ENCODE data around the gene LRRFIP1. TPM values are rescaled to one million over a fixed set of nuclear protein-coding genes. Genes with fewer than 3 reads are reported as not detected.
A peak's percentile ranks its signal among the peaks of the same experiment; 100 is the strongest.

The LRRFIP1 gene
- total and polyA plus RNA-seq, 9 donors: 27.4 to 71.1 (median 56.1) TPM

- DNase-seq: peak in 1 of 5 donors; percentile 52
- no peaks in the 10 kb centered on the region for H3K27me3 ChIP-seq
- H3K9me3 ChIP-seq: no peaks in the 10 kb centered on the region
- peak overlapping the region; percentile 83 for H3K4me3 ChIP-seq
- intact Hi-C loops (cut with DNase I): no loop called here
- WGBS, 3 donors: 18 to 49% (median 35%) methylated on average over 35 to 78 of the region's 78 CpGs
- peaks cover 5% of the 10 kb centered on the region for H3K4me1 ChIP-seq (ENCODE audit: insufficient read depth)
- TF ChIP-seq, protein P1, sequence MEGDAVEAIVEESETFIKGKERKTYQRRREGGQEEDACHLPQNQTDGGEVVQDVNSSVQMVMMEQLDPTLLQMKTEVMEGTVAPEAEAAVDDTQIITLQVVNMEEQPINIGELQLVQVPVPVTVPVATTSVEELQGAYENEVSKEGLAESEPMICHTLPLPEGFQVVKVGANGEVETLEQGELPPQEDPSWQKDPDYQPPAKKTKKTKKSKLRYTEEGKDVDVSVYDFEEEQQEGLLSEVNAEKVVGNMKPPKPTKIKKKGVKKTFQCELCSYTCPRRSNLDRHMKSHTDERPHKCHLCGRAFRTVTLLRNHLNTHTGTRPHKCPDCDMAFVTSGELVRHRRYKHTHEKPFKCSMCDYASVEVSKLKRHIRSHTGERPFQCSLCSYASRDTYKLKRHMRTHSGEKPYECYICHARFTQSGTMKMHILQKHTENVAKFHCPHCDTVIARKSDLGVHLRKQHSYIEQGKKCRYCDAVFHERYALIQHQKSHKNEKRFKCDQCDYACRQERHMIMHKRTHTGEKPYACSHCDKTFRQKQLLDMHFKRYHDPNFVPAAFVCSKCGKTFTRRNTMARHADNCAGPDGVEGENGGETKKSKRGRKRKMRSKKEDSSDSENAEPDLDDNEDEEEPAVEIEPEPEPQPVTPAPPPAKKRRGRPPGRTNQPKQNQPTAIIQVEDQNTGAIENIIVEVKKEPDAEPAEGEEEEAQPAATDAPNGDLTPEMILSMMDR (IDR thresholded peaks at IDR 0.05): no peak
- TF ChIP-seq EP300 (IDR thresholded peaks at IDR 0.05) (peak; percentile 13), POLR2A (IDR thresholded peaks at IDR 0.05) (peak; percentile 55)
- peak overlapping the region; percentile 73 to 85 for H3K27ac ChIP-seq
- H3K36me3 ChIP-seq: no peaks in the 10 kb centered on the region
Observed at GRCh38 chr2:237691029-237691907, 63.9 kb downstream of the LRRFIP1 start.

DNA sequence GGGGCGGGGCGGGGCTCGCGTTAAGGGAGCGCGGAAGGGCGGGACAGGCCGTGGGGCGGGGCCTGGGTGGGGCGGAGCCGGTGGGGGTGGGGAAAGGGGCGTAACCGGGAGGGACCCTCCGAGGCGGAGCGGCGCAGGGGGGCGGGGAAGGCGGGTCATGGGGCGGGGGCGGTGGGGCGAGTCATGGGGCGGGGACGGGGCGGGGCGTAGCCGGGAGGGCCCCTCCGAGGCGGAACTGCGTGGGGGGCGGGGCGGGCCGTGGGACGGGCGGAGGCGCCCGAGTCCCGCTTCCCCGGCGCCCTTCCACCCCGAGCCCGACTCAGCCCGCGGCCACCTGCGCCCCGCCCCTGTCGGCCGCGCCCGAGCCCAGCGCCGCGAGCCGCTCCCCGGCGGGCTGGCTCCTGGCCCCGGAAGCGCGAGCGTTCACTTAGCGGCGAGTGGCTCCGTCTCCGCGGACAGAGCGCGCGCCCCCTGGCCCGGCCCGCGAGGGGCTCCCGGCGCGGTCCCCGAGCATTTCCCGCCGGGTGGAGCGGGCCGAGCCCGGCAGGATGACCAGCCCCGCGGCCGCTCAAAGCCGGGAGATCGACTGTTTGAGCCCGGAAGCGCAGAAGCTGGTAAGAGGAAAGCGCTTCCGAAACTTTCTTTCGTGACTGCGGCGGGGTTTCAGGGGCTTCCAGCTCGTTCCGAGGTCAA is 64.7 kb downstream of the LRRFIP1 start:
- intact Hi-C loops (cut with DNase I): no loop called here
- WGBS, 3 donors: 1 to 2% (median 1%) methylated on average over 14 to 92 of the region's 94 CpGs
- Histone ChIP-seq H3K9me3 (no peaks in the 10 kb centered on the region), H3K27ac (peak overlapping the region; percentile 47 to 77), H3K27me3 (no peaks in the 10 kb centered on the region), H3K4me1 (ENCODE audit: insufficient read depth) (peaks cover 5% of the 10 kb centered on the region), H3K4me3 (peak overlapping the region; percentile 83), H3K36me3 (no peaks in the 10 kb centered on the region)
- TF ChIP-seq, protein P1 (IDR thresholded peaks at IDR 0.05): peak in 2 of 3 donors; percentile 18 to 38
- TF ChIP-seq EP300 (IDR thresholded peaks at IDR 0.05) (no peak), POLR2A (IDR thresholded peaks at IDR 0.05) (peak; percentile 70)
- peak; percentile 97 to 99 (median 98) for DNase-seq

DNA sequence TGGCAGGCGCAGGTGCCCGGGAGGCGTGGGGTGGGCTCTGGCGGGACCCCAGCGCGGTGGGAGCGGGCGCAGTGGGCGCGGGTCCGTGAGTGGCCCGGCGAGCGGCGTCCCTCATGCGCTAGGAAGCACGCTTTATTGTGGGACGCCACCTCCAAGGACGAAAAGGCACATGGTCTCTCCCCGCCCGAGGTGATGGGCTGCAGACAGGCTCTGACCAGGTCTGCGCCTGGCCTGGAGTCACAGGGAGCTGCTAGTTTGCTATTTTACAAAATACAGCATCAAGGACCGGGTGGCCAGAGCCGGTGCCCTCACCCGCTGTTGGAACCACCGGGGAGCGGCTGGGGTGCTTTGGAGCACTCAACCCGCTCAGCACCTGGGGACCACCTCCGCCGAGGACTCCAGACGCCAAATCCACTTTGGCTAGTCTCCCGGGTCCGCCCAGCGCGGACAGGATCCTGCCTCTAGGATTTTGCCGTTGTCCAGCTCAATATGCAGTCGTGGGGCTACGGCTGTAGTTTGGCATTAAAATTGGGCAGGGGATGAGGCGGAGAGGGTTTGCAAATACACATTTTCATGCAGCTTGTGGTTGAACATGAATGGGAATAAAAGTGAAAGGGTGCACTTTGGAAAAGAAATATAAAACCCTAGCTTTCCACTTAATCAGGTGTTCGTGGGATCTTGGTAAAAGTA is 65.4 kb downstream of the LRRFIP1 start:
- peak in 4 of 5 donors; percentile 63 to 65 (median 63) for DNase-seq
- TF ChIP-seq EP300 (IDR thresholded peaks at IDR 0.05) (no peak), POLR2A (IDR thresholded peaks at IDR 0.05) (no peak)
- TF ChIP-seq, protein P1 (IDR thresholded peaks at IDR 0.05): no peak
- peak overlapping the region; percentile 83 for H3K4me3 ChIP-seq
- peaks cover 5% of the 10 kb centered on the region for H3K4me1 ChIP-seq (ENCODE audit: insufficient read depth)
- H3K36me3 ChIP-seq: no peaks in the 10 kb centered on the region
- WGBS, 3 donors: 2 to 4% (median 3%) methylated on average over 27 to 40 of the region's 40 CpGs
- intact Hi-C loops (cut with DNase I): no loop called here
- no peaks in the 10 kb centered on the region for H3K27me3 ChIP-seq
- H3K9me3 ChIP-seq: no peaks in the 10 kb centered on the region
- H3K27ac ChIP-seq: peak overlapping the region; percentile 47 to 77

DNA sequence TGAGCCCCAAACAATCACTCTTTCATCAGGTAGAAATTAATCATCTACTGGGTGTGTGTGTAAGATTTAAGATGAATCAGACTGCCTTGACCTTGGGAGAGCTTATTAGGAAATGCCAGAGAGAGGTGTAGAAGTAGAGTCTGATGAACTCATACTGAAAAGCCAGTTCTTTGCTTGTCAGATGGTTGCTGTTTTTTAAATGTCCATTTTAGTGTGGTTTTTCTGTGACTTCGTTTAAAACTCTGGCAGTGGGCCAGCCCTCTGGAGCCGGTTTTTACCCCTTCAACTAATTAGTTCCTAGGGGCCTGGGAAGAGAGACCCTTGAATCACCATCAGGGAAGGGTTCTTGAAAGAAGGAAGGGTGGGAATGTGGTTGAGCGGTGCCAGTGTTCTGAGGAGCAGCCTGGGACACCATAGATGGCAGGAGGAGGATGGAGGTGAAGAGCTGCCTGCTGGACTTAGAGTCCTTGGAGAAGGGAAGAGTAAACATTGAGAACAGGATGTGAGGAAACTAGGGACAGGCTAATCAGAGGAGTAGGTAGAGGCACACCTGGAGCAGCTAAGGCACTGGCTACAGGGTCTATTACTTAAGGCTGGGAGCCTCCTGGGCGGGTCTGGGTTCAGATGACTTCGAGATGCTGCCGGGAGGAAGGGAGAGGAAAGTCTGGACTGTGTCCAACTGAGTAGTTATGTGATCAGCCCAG is 66.1 kb downstream of the LRRFIP1 start:
- H3K4me3 ChIP-seq: peak overlapping the region; percentile 83
- H3K27me3 ChIP-seq: no peaks in the 10 kb centered on the region
- H3K36me3 ChIP-seq: no peaks in the 10 kb centered on the region
- peaks cover 6% of the 10 kb centered on the region for H3K4me1 ChIP-seq (ENCODE audit: insufficient read depth)
- H3K27ac ChIP-seq: no peak overlapping the region
- intact Hi-C loops (cut with DNase I): no loop called here
- TF ChIP-seq, protein P1 (IDR thresholded peaks at IDR 0.05): no peak
- no peak for TF ChIP-seq POLR2A (IDR thresholded peaks at IDR 0.05)
- TF ChIP-seq EP300 (IDR thresholded peaks at IDR 0.05): no peak
- DNase-seq: peak in 1 of 5 donors; percentile 49
- WGBS, 3 donors: 48 to 60% (median 58%) methylated on average over 6 of the region's 6 CpGs
- H3K9me3 ChIP-seq: no peaks in the 10 kb centered on the region

Data from ovary (tissue), 9 donors.